GM12878 (cell line): ENCODE results near the gene KLRG1. TPM values are rescaled to one million over a fixed set of nuclear protein-coding genes. Genes with fewer than 3 reads are reported as not detected.

Experiments used
- ATAC-seq: fragments of 200-7000 bp; cut with Tn5 transposase; 3 replicates; pipeline ENCODE4 v1.9.1; 2020; ENCODE audit warnings: mild to moderate bottlenecking, moderate library complexity
- BruUV-seq: library from RNA; stranded (reverse); fragments of 400-500 nt; replicated peaks from 2 replicates; lab custom pipeline; 2021; lab: Mats Ljungman, UMichigan
- CTCF ChIA-PET: fragments of 300-600 bp; sonication (Branson Sonifier 250); formaldehyde crosslinking; extraction: SDS; loops from one replicate; lab custom pipeline; 2021; ENCODE audit warnings: inconsistent platforms; lab: Yijun Ruan, JAX
- POLR2A ChIA-PET: fragments of 350-600 bp; formaldehyde crosslinking; extraction: SDS; loops from one replicate; lab custom pipeline; 2021; ENCODE audit warnings: inconsistent platforms; lab: Charles Lee
- RAD21 ChIA-PET: fragments of 300-600 bp; sonication (Branson Sonifier 250); formaldehyde crosslinking; loops from one replicate; lab custom pipeline; 2023; ENCODE audit warnings: antibody characterized with exemption; ENCODE audit not compliant: unreplicated experiment; lab: Charles Lee
- SMC1A ChIA-PET: fragments of 300-600 bp; sonication (Branson Sonifier 250); formaldehyde crosslinking; loops from one replicate; lab custom pipeline; 2023; ENCODE audit not compliant: unreplicated experiment, uncharacterized antibody; lab: Charles Lee
- DNase-seq: peaks from one replicate; pipeline ENCODE4 v3.0.0-alpha.2; 2011; ENCODE audit warnings: low read depth, low spot score
- FAIRE-seq: peaks from 3 replicates; lab custom pipeline; 2011; peaks lifted over from hg19 to GRCh38; lab: Jason Lieb, UNC
- H2AFZ ChIP-seq: 2 replicates; pipeline ENCODE4 v1.6.0; 2011; ENCODE audit warnings: low read depth, low read length, control low read depth; ENCODE audit not compliant: control insufficient read depth
- H3K27ac ChIP-seq: 2 replicates; pipeline ENCODE4 v1.5.1; 2011; ENCODE audit warnings: control low read depth; ENCODE audit not compliant: control insufficient read depth, insufficient read depth
- H3K27me3 ChIP-seq, 2 experiments: replicated peaks in 1 of 2; 2 replicates each; pipeline versions ENCODE4 v1.6.0 to v1.6.1; 2011; ENCODE audit warnings: low read length in 1 of 2; ENCODE audit not compliant: control insufficient read depth in 2 of 2, insufficient read depth in 2 of 2
- H3K36me3 ChIP-seq, 2 experiments: 2 replicates each; pipeline ENCODE4 v1.5.1; 2011; ENCODE audit warnings: low read length in 1 of 2; ENCODE audit not compliant: control insufficient read depth in 2 of 2, insufficient read depth in 2 of 2
- H3K4me1 ChIP-seq: 2 replicates; pipeline ENCODE4 v1.6.1; 2011; ENCODE audit warnings: mild to moderate bottlenecking, low read length, moderate library complexity, mixed read lengths; ENCODE audit not compliant: control insufficient read depth, insufficient read depth
- H3K4me2 ChIP-seq: 2 replicates; pipeline ENCODE4 v1.6.0; 2011; ENCODE audit warnings: control low read depth; ENCODE audit not compliant: control insufficient read depth, insufficient read depth
- H3K4me3 ChIP-seq: fragments of 200-600 bp; sonication (generic); 2 replicates; pipeline ENCODE4 v1.5.1; 2016
- H3K79me2 ChIP-seq: 2 replicates; pipeline ENCODE4 v1.6.0; 2011; ENCODE audit warnings: low read length; ENCODE audit not compliant: control insufficient read depth, insufficient read depth
- H3K9ac ChIP-seq: 2 replicates; pipeline ENCODE4 v1.8.0; 2011; ENCODE audit warnings: low read length, control low read depth, mixed read lengths; ENCODE audit not compliant: control insufficient read depth, insufficient read depth
- H3K9me3 ChIP-seq: replicated peaks from 3 replicates; pipeline ENCODE4 v1.5.1; 2011; ENCODE audit warnings: mild to moderate bottlenecking, low read length; ENCODE audit not compliant: control insufficient read depth, insufficient read depth
- H4K20me1 ChIP-seq: 2 replicates; pipeline ENCODE4 v1.6.0; 2011; ENCODE audit not compliant: control insufficient read depth, insufficient read depth
- ATF7 ChIP-seq: fragments of 450-650 bp; IDR thresholded peaks from 2 replicates; pipeline ENCODE4 v1.6.1; 2016; ENCODE audit warnings: low read depth, mild to moderate bottlenecking
- EP300 ChIP-seq, 2 experiments: fragments of 150-350 bp in 1 of 2; IDR thresholded peaks; 2 replicates each; pipeline ENCODE4 v1.6.1; 2011 to 2012; ENCODE audit warnings: low read depth in 2 of 2, low read length in 2 of 2, borderline replicate concordance in 1 of 2, improper control_type of control experiment in 1 of 2, inconsistent platforms in 1 of 2; ENCODE audit not compliant: control insufficient read depth in 1 of 2
- IRF5 ChIP-seq: fragments of 450-650 bp; IDR thresholded peaks from 2 replicates; pipeline ENCODE4 v1.6.1; 2017; ENCODE audit warnings: borderline replicate concordance
- MYB ChIP-seq: fragments of 150-350 bp; IDR thresholded peaks from 2 replicates; pipeline ENCODE4 v1.6.1; 2014; ENCODE audit warnings: mild to moderate bottlenecking, low read depth, low read length, borderline replicate concordance
- POLR2AphosphoS2 ChIP-seq: IDR thresholded peaks from 2 replicates; pipeline ENCODE4 v1.6.1; 2011; ENCODE audit warnings: low read depth, mild to moderate bottlenecking, low read length, improper control_type of control experiment, moderate library complexity
- RAD21 ChIP-seq: IDR thresholded peaks from 2 replicates; pipeline ENCODE4 v1.6.1; 2011; ENCODE audit warnings: mild to moderate bottlenecking, low read depth, low read length, moderate library complexity; ENCODE audit not compliant: insufficient read depth
- RAD51 ChIP-seq: fragments of 450-650 bp; IDR thresholded peaks from 2 replicates; pipeline ENCODE4 v1.6.1; 2016; ENCODE audit warnings: moderate library complexity, mild to moderate bottlenecking, inconsistent platforms
- ZNF687 ChIP-seq: fragments of 450-650 bp; IDR thresholded peaks from 2 replicates; pipeline ENCODE4 v1.6.1; 2017; ENCODE audit warnings: mild to moderate bottlenecking, moderate library complexity
- WGBS: methylation state at CpG from one replicate; pipeline ENCODE4 v1.1.6; 2016; ENCODE audit warnings: low lambda C conversion rate; ENCODE audit not compliant: insufficient replicate concordance, insufficient coverage; ENCODE audit errors: missing lambda C conversion rate; 5-methylcytosine and 5-hydroxymethylcytosine counted together
- in situ Hi-C: fragments of 300-500 bp; cut with MboI; formaldehyde crosslinking; loops from 9 replicates; pipeline ENCODE4 v1.14.3; 2018; ENCODE audit warnings: mixed read lengths
- intact Hi-C: fragments of 100-400 bp; cut with micrococcal nuclease; formaldehyde crosslinking; loops from one replicate; pipeline ENCODE4 v1.14.2; 2022; ENCODE audit not compliant: unreplicated experiment
- polyA plus RNA-seq, 11 experiments: library from polyadenylated mRNA; depleted of rRNA in 4 of 11; unstranded in 6 of 11; stranded (reverse) in 5 of 11; fragments of >200 nt; fragmentation: Nextera tagmentation in 4 of 11; fragmentation: Illumina TruSeq in 1 of 11; extraction: Ambion mirVana in 4 of 11; extraction: Trizol in 1 of 11; gene quantifications; 1 replicate in 1 of 11; 2 replicates in 10 of 11; pipeline versions ENCODE4 v1.2.1 to v1.2.3, GENCODE V29; 2011 to 2016; ENCODE audit warnings: inconsistent platforms in 2 of 11, missing spikeins in 2 of 11, low read depth in 1 of 11
- total RNA-seq, 4 experiments: library from RNA; depleted of rRNA in 3 of 4; stranded (reverse); fragments of >200 nt in 3 of 4; fragmentation: Illumina TruSeq in 1 of 4; extraction: Trizol in 1 of 4; gene quantifications; 2 replicates each; pipeline versions ENCODE4 v1.2.1 to v1.2.3, GENCODE V29; 2013 to 2021
- TF ChIP-seq, protein P1 (sequence below): fragments of 450-650 bp; IDR thresholded peaks from 2 replicates; pipeline ENCODE4 v1.6.1; 2017; ENCODE audit warnings: mild to moderate bottlenecking, moderate library complexity

Gene KLRG1
- total and polyA plus RNA-seq, 10 of the 15 experiments (the other 5 are each of a cell fraction or from before 2014, with no cell fraction given), result 2.3 to 6.5 (median 3.9) TPM

DNA sequence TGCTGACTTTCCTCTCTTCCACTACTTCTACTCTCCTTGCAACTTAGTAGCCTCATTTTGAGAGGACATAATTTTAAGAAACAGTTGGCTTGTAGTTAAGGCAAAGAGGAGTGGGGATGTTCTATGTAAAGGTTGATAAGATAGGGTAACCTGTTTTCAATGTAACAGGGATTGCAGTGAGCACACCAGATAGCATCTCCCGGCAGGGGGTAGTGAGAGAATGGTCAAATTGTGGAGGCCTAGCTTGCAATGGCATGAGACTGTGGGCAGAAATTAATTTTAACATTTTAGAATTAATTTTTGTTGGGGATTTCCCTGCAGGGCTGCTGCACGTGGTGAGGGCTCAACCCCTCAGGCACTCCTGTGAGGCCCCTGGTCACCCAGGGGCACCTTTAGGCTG is 41.4 kb downstream of the KLRG1 start (continued):
- TF ChIP-seq, protein P1, sequence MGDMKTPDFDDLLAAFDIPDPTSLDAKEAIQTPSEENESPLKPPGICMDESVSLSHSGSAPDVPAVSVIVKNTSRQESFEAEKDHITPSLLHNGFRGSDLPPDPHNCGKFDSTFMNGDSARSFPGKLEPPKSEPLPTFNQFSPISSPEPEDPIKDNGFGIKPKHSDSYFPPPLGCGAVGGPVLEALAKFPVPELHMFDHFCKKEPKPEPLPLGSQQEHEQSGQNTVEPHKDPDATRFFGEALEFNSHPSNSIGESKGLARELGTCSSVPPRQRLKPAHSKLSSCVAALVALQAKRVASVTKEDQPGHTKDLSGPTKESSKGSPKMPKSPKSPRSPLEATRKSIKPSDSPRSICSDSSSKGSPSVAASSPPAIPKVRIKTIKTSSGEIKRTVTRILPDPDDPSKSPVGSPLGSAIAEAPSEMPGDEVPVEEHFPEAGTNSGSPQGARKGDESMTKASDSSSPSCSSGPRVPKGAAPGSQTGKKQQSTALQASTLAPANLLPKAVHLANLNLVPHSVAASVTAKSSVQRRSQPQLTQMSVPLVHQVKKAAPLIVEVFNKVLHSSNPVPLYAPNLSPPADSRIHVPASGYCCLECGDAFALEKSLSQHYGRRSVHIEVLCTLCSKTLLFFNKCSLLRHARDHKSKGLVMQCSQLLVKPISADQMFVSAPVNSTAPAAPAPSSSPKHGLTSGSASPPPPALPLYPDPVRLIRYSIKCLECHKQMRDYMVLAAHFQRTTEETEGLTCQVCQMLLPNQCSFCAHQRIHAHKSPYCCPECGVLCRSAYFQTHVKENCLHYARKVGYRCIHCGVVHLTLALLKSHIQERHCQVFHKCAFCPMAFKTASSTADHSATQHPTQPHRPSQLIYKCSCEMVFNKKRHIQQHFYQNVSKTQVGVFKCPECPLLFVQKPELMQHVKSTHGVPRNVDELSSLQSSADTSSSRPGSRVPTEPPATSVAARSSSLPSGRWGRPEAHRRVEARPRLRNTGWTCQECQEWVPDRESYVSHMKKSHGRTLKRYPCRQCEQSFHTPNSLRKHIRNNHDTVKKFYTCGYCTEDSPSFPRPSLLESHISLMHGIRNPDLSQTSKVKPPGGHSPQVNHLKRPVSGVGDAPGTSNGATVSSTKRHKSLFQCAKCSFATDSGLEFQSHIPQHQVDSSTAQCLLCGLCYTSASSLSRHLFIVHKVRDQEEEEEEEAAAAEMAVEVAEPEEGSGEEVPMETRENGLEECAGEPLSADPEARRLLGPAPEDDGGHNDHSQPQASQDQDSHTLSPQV, result no peak
- TF ChIP-seq MYB (no peak), POLR2AphosphoS2 (no peak)
- TF ChIP-seq, all 136 proteins: peak for 0

DNA sequence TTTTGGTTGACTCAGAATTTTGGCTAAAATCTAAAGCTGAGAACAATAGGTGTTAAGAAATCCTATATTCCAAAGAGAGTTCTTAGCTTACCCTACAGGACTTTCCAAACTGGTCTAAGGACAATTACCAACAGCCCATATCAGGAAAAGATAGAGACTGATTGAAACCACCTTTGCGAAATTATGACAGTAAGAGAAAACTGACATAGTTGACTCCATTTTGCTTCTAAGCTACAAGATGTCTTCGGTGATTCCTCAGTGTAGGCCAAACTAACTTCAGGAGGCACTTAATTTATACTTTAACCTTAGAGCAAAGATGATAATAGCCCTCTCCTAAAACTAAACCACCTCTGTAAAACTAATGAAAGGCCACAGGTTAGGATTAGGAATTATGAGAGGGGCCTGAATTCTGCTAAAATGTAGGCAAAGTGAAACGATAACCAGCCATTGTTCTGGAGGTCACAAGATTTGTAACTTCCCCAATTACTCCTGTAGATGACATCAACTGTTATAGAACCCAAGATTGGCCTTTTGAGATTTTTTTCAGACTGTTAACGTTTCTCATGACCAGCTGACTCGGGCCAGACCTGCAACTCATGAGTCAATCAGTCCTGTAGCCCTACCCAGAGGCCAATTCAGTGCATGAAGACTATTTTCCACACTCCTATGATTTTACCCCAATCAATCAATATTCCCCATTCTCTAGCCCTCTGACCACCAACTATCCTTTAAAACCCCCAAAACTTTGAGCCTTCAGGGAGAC is 43.0 kb downstream of the KLRG1 start:
- ATAC-seq (peak; percentile 66), DNase-seq (no peak), FAIRE-seq (no peak)
- Histone ChIP-seq H3K4me3 (no peak overlapping the region), H3K36me3 (no peaks in the 10 kb centered on the region), H3K4me1 (no peaks in the 10 kb centered on the region), H3K9me3 (no peaks in the 10 kb centered on the region; the same call in 2 of the 3 replicates), H3K27me3 (no peaks in the 10 kb centered on the region), H3K27ac (no peak overlapping the region), H2AFZ (peak overlapping the region; percentile 44), H3K79me2 (no peaks in the 10 kb centered on the region), H3K9ac (no peak overlapping the region), H3K4me2 (no peak overlapping the region), H4K20me1 (no peaks in the 10 kb centered on the region)
- intact Hi-C loops, result no loop called here
- ChIA-PET RAD21 (interaction anchor here (2.7 kb wide), 1 partner anchor 83 kb away, joined by 10 read pairs; the partner anchor contains the start of gene M6PR), CTCF (interaction anchor here (1.4 to 3.0 kb wide), 3 partner anchors 10 to 142 kb away, joined by 4 to 20 read pairs (median 6); partner anchors contain the start of gene M6PR), SMC1A (interaction anchor here (0.9 to 1.4 kb wide), 3 partner anchors 9 to 120 kb away, joined by 3 to 4 read pairs (median 3); no protein-coding TSS in a partner anchor), POLR2A (interaction anchor here (2.0 kb wide), 1 partner anchor 83 kb away, joined by 8 read pairs; the partner anchor contains the start of gene M6PR)
- in situ Hi-C loops, result no loop called here
- WGBS, result 38% methylated on average over 5 of the region's 5 CpGs
- no TSS peak for BruUV-seq
- peak; percentile 49 for TF ChIP-seq RAD21
- no peak for TF ChIP-seq EP300 (IDR thresholded peaks at IDR 0.05; ENCODE audit: borderline replicate concordance in 1 of 2, control insufficient read depth in 1 of 2, low read depth in 2 of 2, low read length in 2 of 2)
- TF ChIP-seq RAD51, result peak; percentile 26; the same call in 1 of the 2 replicates
- TF ChIP-seq ATF7, result peak; percentile 68
- TF ChIP-seq ZNF687, result peak; percentile 41; the same call in 1 of the 2 replicates
- no peak for TF ChIP-seq IRF5
